Measurements from ENCODE around the gene LRRN3.

GRCh38 chr7:111075498-111075897, 15.4 kb upstream of the LRRN3 start:
- TF ChIP-seq CTCF (IDR thresholded peaks at IDR 0.05) (no peak), EP300 (IDR thresholded peaks at IDR 0.05) (no peak)

Data from tibial nerve (tissue), 4 donors.